ENCODE results near the gene IQSEC3.

Gene IQSEC3

GRCh38 chr12:175759-176158 lies 109.2 kb downstream of the IQSEC3 start:
- no peaks in the 10 kb centered on the region for H3K4me1 ChIP-seq (ENCODE audit: control insufficient read depth in 1 of 2, insufficient read depth in 1 of 2, low read depth in 1 of 2, low read length in 1 of 2)
- H3K27ac ChIP-seq = no peak overlapping the region
- H3K27me3 ChIP-seq = peaks cover 22% of the 10 kb centered on the region
- H3K36me3 ChIP-seq = no peaks in the 10 kb centered on the region
- no peak overlapping the region for H3K4me3 ChIP-seq (ENCODE audit: low read depth in 1 of 2, low read length in 1 of 2)
- no peak for TF ChIP-seq CTCF (IDR thresholded peaks at IDR 0.05)
- no peaks in the 10 kb centered on the region for H3K9me3 ChIP-seq

- no peaks in the 10 kb centered on the region for H3K36me3 ChIP-seq
- H3K9me3 ChIP-seq = no peaks in the 10 kb centered on the region
- H3K4me3 ChIP-seq (ENCODE audit: low read depth in 1 of 2, low read length in 1 of 2) = no peak overlapping the region
- no peak overlapping the region for H3K27ac ChIP-seq
- no peaks in the 10 kb centered on the region for H3K4me1 ChIP-seq (ENCODE audit: control insufficient read depth in 1 of 2, insufficient read depth in 1 of 2, low read depth in 1 of 2, low read length in 1 of 2)
- no peak for TF ChIP-seq CTCF (IDR thresholded peaks at IDR 0.05)
- H3K27me3 ChIP-seq = peaks cover 22% of the 10 kb centered on the region
These were observed 110.0 kb downstream of the IQSEC3 start for GRCh38 chr12:176321-177181.

GRCh38 chr12:177336-177979 lies 110.9 kb downstream of the IQSEC3 start:
- TF ChIP-seq CTCF (IDR thresholded peaks at IDR 0.05) = no peak
- H3K4me1 ChIP-seq (ENCODE audit: control insufficient read depth in 1 of 2, insufficient read depth in 1 of 2, low read depth in 1 of 2, low read length in 1 of 2) = no peaks in the 10 kb centered on the region
- H3K27ac ChIP-seq = no peak overlapping the region
- no peaks in the 10 kb centered on the region for H3K36me3 ChIP-seq
- H3K4me3 ChIP-seq (ENCODE audit: low read depth in 1 of 2, low read length in 1 of 2) = no peak overlapping the region
- peaks cover 14% of the 10 kb centered on the region for H3K27me3 ChIP-seq
- H3K9me3 ChIP-seq = no peaks in the 10 kb centered on the region

GRCh38 chr12:177980-178828 lies 111.6 kb downstream of the IQSEC3 start:
- Histone ChIP-seq H3K27me3 (peaks cover 6% of the 10 kb centered on the region), H3K4me1 (ENCODE audit: control insufficient read depth in 1 of 2, insufficient read depth in 1 of 2, low read depth in 1 of 2, low read length in 1 of 2) (no peaks in the 10 kb centered on the region)
- no peak for TF ChIP-seq CTCF (IDR thresholded peaks at IDR 0.05)

GRCh38 chr12:178829-179109 lies 112.2 kb downstream of the IQSEC3 start:
- no peaks in the 10 kb centered on the region for H3K4me1 ChIP-seq (ENCODE audit: control insufficient read depth in 1 of 2, insufficient read depth in 1 of 2, low read depth in 1 of 2, low read length in 1 of 2)

More at GRCh38 chr12:177980-178828, 111.6 kb downstream of the IQSEC3 start:
- Histone ChIP-seq H3K27ac (no peak overlapping the region), H3K9me3 (no peaks in the 10 kb centered on the region), H3K4me3 (ENCODE audit: low read depth in 1 of 2, low read length in 1 of 2) (no peak overlapping the region), H3K36me3 (no peaks in the 10 kb centered on the region)

More at GRCh38 chr12:178829-179109, 112.2 kb downstream of the IQSEC3 start:
- Histone ChIP-seq H3K4me3 (ENCODE audit: low read depth in 1 of 2, low read length in 1 of 2) (no peak overlapping the region), H3K36me3 (no peaks in the 10 kb centered on the region), H3K27me3 (peaks cover under 1% of the 10 kb centered on the region), H3K27ac (no peak overlapping the region), H3K9me3 (no peaks in the 10 kb centered on the region)
- TF ChIP-seq CTCF (IDR thresholded peaks at IDR 0.05) = no peak
